NCI-H128 (cell line): Measurements from ENCODE around the gene HSCB.
"Not testable (repeated sequence)": the region's sequence is repeated elsewhere in the genome, so short reads cannot be mapped to it uniquely, and the experiment has no call there.

Experiments used
- DNase-seq: peaks from one replicate; lab custom pipeline; 2025; ENCODE audit not compliant: unreplicated experiment; lab: John Stamatoyannopoulos, UW

Gene HSCB

GRCh38 chr22:28738876-28739275 is 3.0 kb upstream of the HSCB start:
- not testable (repeated sequence) for DNase-seq

DNA sequence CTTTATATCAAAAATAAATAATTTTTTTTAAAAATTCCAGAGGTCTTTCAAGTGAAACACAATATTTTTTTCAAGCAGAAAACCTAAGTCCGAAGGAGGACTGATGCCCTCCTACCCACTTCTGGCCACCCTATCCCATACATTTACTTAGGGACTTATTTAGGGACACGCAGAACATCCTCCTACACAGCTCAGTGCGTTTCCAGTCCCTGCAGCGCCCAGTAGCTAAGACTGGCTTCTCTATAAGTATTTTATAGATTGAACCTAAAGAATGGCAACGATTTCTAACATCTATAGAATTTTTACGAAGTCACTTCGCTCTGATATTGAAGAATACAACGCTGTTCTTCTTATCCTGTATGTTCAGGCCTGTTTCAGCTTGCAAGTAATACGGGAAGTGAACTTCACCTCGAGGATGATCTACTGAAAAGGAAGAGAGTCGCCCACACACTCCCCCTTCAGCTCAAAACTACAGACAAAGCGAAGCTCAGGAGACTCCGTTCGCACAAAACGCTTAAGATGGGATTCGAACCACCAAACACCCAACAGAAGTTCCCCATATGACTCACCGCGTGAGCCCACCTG is 547 bp upstream of the HSCB start:
- DNase-seq: no peak

DNA sequence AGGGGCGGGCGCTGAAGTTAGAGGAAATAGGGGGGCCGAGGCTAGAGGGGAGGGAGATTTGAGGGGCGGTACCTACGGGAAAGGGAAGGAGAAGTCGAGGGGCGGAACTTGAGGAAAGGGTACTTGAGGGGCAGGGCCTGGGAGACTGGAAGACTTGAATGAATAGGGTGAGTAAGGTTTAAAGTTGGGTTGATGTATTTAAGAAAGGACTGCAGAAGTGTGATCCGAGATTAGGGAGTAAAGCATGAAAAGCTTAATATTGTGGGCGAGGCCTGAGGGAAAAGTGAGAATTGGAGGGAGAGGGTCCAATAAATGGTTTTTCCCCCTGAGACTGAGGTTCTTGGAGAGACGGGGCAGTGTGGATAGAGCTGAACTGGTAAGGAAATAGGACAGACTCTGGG is 723 bp downstream of the HSCB start:
- DNase-seq: no peak

GRCh38 chr22:28743852-28744251 is 2.0 kb downstream of the HSCB start:
- no peak for DNase-seq

GRCh38 chr22:28750471-28750881 is 8.6 kb downstream of the HSCB start:
- no peak for DNase-seq

DNA sequence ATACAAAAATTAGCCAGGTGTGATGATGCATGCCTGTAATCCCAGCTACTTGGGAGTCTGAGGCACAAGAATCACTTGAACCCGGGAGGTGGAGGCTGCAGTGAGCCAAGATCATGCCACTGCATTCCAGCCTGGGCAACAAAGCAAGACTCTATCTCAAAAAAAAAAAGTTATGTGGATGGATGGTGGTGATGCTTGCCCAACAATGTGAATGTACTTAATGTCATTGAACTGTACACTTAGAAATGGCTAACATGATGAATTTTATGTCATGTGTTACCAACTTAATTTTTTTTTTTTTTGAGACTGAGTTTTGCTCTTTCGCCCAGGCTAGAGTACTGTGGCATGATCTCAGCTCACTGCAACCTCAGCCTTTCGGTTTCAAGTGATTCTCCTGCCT is 12.7 kb downstream of the HSCB start:
- not testable (repeated sequence) for DNase-seq

DNA sequence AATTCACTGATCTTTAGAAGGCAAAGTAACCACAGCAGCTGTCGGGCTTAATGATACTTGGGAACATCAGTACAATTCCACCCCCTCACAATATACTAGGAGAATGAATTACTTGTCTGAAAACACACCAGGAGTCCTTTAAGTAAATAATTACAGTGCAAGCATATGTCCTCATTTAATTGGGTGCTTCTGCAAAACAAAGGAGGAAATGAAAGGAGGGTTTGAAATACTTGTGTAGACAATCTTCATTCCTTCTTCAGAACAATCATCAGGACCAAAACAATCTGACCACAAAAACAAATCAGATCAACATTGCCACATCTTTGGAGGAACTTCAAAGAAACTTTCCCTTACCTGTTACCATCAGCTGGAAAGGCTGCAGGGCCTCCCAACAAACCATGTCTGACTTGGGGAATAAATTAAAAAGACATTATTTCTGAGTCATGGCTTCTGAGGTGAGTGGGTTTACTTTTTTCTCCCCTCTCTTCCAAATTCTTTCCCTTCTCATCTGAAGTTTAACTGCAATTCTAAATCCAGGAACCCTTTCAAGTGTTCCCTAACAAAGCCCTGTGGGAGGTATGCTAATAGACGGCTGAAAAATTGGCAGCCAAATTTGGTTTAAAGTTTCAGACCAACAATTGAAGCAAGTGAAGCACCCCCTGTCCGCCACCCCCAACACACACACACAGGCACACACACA is 18.2 kb downstream of the HSCB start:
- no peak for DNase-seq

GRCh38 chr22:28761449-28761755 is 19.6 kb downstream of the HSCB start:
- DNase-seq: no peak

DNA sequence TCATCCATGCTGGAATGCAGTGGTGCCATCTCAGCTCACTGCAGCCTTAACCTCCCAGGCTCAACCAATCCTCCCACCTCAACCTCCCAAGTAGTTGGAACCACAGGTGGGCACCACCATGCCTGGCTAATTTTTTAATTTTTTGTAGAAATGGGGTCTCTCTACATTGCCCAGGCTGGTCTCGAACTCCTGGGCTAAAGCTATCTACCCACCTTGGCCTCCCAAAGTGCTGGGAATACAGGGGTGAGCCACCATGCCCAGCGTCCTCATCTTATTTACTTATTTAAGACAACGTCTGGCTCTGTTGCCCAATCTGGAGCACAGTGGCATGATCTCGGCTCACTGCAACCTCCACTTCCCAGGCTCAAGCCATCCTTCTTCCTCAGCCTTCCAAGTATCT is 20.2 kb downstream of the HSCB start:
- not testable (repeated sequence) for DNase-seq

GRCh38 chr22:28766628-28767027 is 24.8 kb downstream of the HSCB start:
- no peak for DNase-seq

GRCh38 chr22:28768701-28769393 is 27.0 kb downstream of the HSCB start:
- no peak for DNase-seq

GRCh38 chr22:28769394-28770085 is 27.7 kb downstream of the HSCB start:
- no peak for DNase-seq

DNA sequence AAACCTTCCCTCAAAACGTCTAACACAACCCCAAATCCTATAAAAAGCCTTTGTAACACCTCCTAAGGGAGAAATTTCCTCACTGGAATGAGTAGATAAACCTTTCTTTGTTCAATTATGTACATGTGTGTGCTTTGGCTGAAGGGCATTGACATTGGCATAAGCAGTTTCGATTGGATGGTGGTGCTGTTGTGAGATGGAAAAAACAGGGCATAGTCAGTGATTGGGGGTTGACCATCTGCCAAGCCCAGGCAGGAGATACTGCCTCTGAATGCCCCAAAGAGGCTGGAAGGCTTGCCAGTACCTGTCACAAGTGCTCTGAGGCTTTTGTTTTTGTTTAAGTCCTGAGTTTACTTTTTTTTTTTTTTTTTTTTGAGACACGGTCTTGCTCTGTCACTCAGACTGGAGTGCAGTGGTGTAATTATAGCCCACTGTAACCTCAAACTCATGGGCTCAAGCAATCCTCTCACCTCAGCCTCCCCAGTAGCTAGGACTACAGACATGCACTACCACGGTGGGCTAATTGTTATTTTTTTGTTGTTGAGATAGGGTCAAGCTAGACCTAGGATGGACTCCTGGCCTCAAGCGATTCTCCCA is 29.5 kb downstream of the HSCB start:
- no peak for DNase-seq

GRCh38 chr22:28772633-28773460 is 31.0 kb downstream of the HSCB start, which contains the start of gene CCDC117:
Gene CCDC117 (plus strand): TSS chr22:28772695. CDS start chr22:28772850, 155 bp downstream.
- DNase-seq: peak; percentile 65

- no peak for DNase-seq
These were observed 31.6 kb downstream of the HSCB start for GRCh38 chr22:28773461-28773867.

DNA sequence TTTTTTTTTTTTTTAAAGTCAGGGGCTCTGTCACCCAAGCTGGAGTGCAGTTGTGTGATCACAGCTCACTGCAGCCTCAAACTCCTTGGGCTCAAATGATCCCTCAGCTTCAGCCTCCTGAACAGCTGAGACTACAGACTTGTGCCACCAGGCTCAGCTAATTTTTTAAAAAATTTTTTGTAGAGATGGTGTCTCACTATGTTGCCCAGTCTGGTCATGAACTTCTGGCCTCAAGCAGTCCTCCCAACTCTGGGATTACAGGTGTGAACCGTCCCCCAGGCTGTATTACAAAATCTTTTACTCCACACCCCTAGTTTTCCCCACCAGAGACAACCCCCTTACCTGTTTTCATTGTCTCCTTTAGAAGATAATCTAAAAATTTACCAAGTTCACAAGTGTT is 32.5 kb downstream of the HSCB start:
- no peak for DNase-seq

- no peak for DNase-seq
These were observed 38.0 kb downstream of the HSCB start for GRCh38 chr22:28779833-28780232.

- DNase-seq: no peak
These were observed 38.5 kb downstream of the HSCB start for GRCh38 chr22:28780296-28780695.

- no peak for DNase-seq
These were observed 42.2 kb downstream of the HSCB start for GRCh38 chr22:28783786-28784671.

- no peak for DNase-seq
These were observed 46.8 kb downstream of the HSCB start for GRCh38 chr22:28788601-28789000.
